WTC11 (cell line): ENCODE results near the gene ERBB4. TPM values are rescaled to one million over a fixed set of nuclear protein-coding genes. Genes with fewer than 3 reads are reported as not detected.
A peak's percentile ranks its signal among the peaks of the same experiment; 100 is the strongest.

Source experiments
- ATAC-seq: fragments of 200-7000 bp; cut with Tn5 transposase; 2 replicates; pipeline ENCODE4 v1.10.0; 2021; ENCODE audit warnings: mild to moderate bottlenecking, moderate library complexity
- CTCF ChIA-PET: fragments of 300-600 bp; sonication (Branson Sonifier 250); formaldehyde crosslinking; loops from one replicate; lab custom pipeline; 2021; ENCODE audit warnings: antibody characterized with exemption; lab: Charles Lee
- POLR2A ChIA-PET: fragments of 350-600 bp; sonication (Branson Sonifier 250); formaldehyde crosslinking; loops from one replicate; lab custom pipeline; 2021; ENCODE audit warnings: antibody characterized with exemption; lab: Charles Lee
- DNase-seq: peaks from one replicate; pipeline ENCODE4 v3.0.0; 2021; ENCODE audit warnings: low spot score
- H3K27ac Mint-ChIP-seq: 2 replicates; pipeline ENCODE4 v1.8.0; 2021; ENCODE audit warnings: mixed read lengths
- H3K27me3 Mint-ChIP-seq: 2 replicates; pipeline ENCODE4 v1.8.0; 2021; ENCODE audit warnings: low read depth, mild to moderate bottlenecking, moderate library complexity, mixed read lengths
- H3K36me3 Mint-ChIP-seq: 2 replicates; pipeline ENCODE4 v1.8.0; 2021; ENCODE audit warnings: mixed read lengths
- H3K4me1 Mint-ChIP-seq: 2 replicates; pipeline ENCODE4 v1.8.0; 2022; ENCODE audit warnings: mixed read lengths
- H3K4me3 Mint-ChIP-seq: 2 replicates; pipeline ENCODE4 v1.8.0; 2021; ENCODE audit warnings: mild to moderate bottlenecking, moderate library complexity, mixed read lengths
- H3K9me3 Mint-ChIP-seq: 2 replicates; pipeline ENCODE4 v1.8.0; 2021; ENCODE audit warnings: mixed read lengths
- AR ChIP-seq: fragments of 250-450 bp; sonication (Bioruptor Pico); IDR thresholded peaks from 2 replicates; pipeline ENCODE4 v1.9.0; 2021; ENCODE audit warnings: mild to moderate bottlenecking
- CDX4 ChIP-seq: fragments of 250-450 bp; sonication (Bioruptor Pico); IDR thresholded peaks from 2 replicates; pipeline ENCODE4 v1.9.0; 2021; ENCODE audit warnings: moderate library complexity, mild to moderate bottlenecking, inconsistent platforms, borderline replicate concordance
- ELF4 ChIP-seq: sonication (generic); formaldehyde crosslinking; IDR thresholded peaks from 2 replicates; pipeline ENCODE4 v1.8.1; 2022; ENCODE audit warnings: low read depth, mild to moderate bottlenecking, moderate library complexity, missing genetic modification reagents
- EMX1 ChIP-seq: fragments of 250-450 bp; sonication (Bioruptor Pico); IDR thresholded peaks from 2 replicates; pipeline ENCODE4 v1.8.0; 2021; ENCODE audit warnings: mild to moderate bottlenecking
- ESRRA ChIP-seq: sonication (generic); formaldehyde crosslinking; IDR thresholded peaks from 2 replicates; pipeline ENCODE4 v1.8.1; 2022; ENCODE audit warnings: mild to moderate bottlenecking, missing genetic modification reagents, borderline replicate concordance
- ETV6 ChIP-seq: sonication (generic); formaldehyde crosslinking; IDR thresholded peaks from 2 replicates; pipeline ENCODE4 v1.8.1; 2022; ENCODE audit warnings: mild to moderate bottlenecking, missing genetic modification reagents
- FOXP4 ChIP-seq: sonication (generic); formaldehyde crosslinking; IDR thresholded peaks from 2 replicates; pipeline ENCODE4 v1.8.0; 2022; ENCODE audit warnings: mild to moderate bottlenecking, missing genetic modification reagents
- IRF1 ChIP-seq: sonication (generic); formaldehyde crosslinking; IDR thresholded peaks from 2 replicates; pipeline ENCODE4 v1.8.0; 2023; ENCODE audit warnings: missing genetic modification reagents
- IRF2 ChIP-seq: sonication (generic); formaldehyde crosslinking; IDR thresholded peaks from 2 replicates; pipeline ENCODE4 v1.8.0; 2022; ENCODE audit warnings: low read depth, missing genetic modification reagents, borderline replicate concordance
- JUN ChIP-seq: sonication (generic); formaldehyde crosslinking; IDR thresholded peaks from 2 replicates; pipeline ENCODE4 v1.8.0; 2023; ENCODE audit warnings: mild to moderate bottlenecking, missing genetic modification reagents
- KAT7 ChIP-seq: sonication (generic); formaldehyde crosslinking; IDR thresholded peaks from 2 replicates; pipeline ENCODE4 v1.8.1; 2023; ENCODE audit warnings: missing genetic modification reagents, mild to moderate bottlenecking, borderline replicate concordance
- NR2C2 ChIP-seq: sonication (generic); formaldehyde crosslinking; IDR thresholded peaks from 2 replicates; pipeline ENCODE4 v1.8.0; 2022; ENCODE audit warnings: mild to moderate bottlenecking, missing genetic modification reagents
- NR3C1 ChIP-seq: sonication (generic); formaldehyde crosslinking; conservative IDR thresholded peaks from 2 replicates; pipeline ENCODE4 v1.8.1; 2023; ENCODE audit warnings: low read depth, mild to moderate bottlenecking, missing genetic modification reagents
- OVOL2 ChIP-seq: fragments of 250-450 bp; sonication (Bioruptor Pico); IDR thresholded peaks from 2 replicates; pipeline ENCODE4 v1.9.0; 2021; ENCODE audit warnings: mild to moderate bottlenecking, borderline replicate concordance
- SMAD4 ChIP-seq: sonication (generic); formaldehyde crosslinking; IDR thresholded peaks from 2 replicates; pipeline ENCODE4 v1.8.0; 2022; ENCODE audit warnings: mild to moderate bottlenecking, missing genetic modification reagents
- TEAD1 ChIP-seq: sonication (generic); formaldehyde crosslinking; IDR thresholded peaks from 2 replicates; pipeline ENCODE4 v1.8.0; 2022; ENCODE audit warnings: mild to moderate bottlenecking, missing genetic modification reagents
- TP53 ChIP-seq: sonication (generic); formaldehyde crosslinking; IDR thresholded peaks from 2 replicates; pipeline ENCODE4 v1.8.1; 2023; ENCODE audit warnings: mild to moderate bottlenecking, missing genetic modification reagents
- USF1 ChIP-seq: sonication (generic); formaldehyde crosslinking; IDR thresholded peaks from 2 replicates; pipeline ENCODE4 v1.8.0; 2022; ENCODE audit warnings: mild to moderate bottlenecking, missing genetic modification reagents
- USF2 ChIP-seq: sonication (generic); formaldehyde crosslinking; IDR thresholded peaks from 2 replicates; pipeline ENCODE4 v1.8.1; 2023; ENCODE audit warnings: mild to moderate bottlenecking, missing genetic modification reagents, moderate library complexity
- ZNF219 ChIP-seq: sonication (generic); formaldehyde crosslinking; IDR thresholded peaks from 2 replicates; pipeline ENCODE4 v1.8.0; 2023; ENCODE audit warnings: missing genetic modification reagents, mild to moderate bottlenecking, borderline replicate concordance
- ZNF263 ChIP-seq: sonication (generic); formaldehyde crosslinking; IDR thresholded peaks from 2 replicates; pipeline ENCODE4 v1.8.1; 2022; ENCODE audit warnings: low read depth, mild to moderate bottlenecking, moderate library complexity, missing genetic modification reagents
- ZNF423 ChIP-seq: fragments of 250-450 bp; sonication (Bioruptor Pico); IDR thresholded peaks from 2 replicates; pipeline ENCODE4 v2.1.2; 2022; ENCODE audit warnings: mild to moderate bottlenecking, moderate library complexity
- total RNA-seq: library from RNA; stranded (reverse); gene quantifications from 3 replicates; pipeline ENCODE4 v1.2.3, GENCODE V29; 2021

Gene ERBB4
- total RNA-seq, 1 experiment from 2014 or later = 1.6 TPM

- peaks cover 15% of the 10 kb centered on the region for H3K9me3 Mint-ChIP-seq
- peaks cover 54% of the 10 kb centered on the region for H3K4me1 Mint-ChIP-seq
- no peak for TF ChIP-seq ELF4
- no peak for TF ChIP-seq TP53 (CRISPR knock-in tag)
- no peak for TF ChIP-seq ZNF423 (CRISPR knock-in tag)
- TF ChIP-seq KAT7 (CRISPR knock-in tag) = no peak
- TF ChIP-seq USF2 (CRISPR knock-in tag) = no peak
- no peak for TF ChIP-seq ESRRA (CRISPR knock-in tag)
- no peak for TF ChIP-seq FOXP4 (CRISPR knock-in tag)
- TF ChIP-seq EMX1 (CRISPR knock-in tag) = no peak
- no peak for TF ChIP-seq OVOL2 (CRISPR knock-in tag)
- no peak for TF ChIP-seq ETV6 (CRISPR knock-in tag)
- no peak for TF ChIP-seq JUN
- TF ChIP-seq USF1 (CRISPR knock-in tag) = no peak
- ChIA-PET POLR2A (interaction anchor here (1.2 kb wide), 1 partner anchor 29 kb away, joined by 3 read pairs; no protein-coding TSS in a partner anchor), CTCF (interaction anchor here (0.9 kb wide), 1 partner anchor 12 kb away, joined by 3 read pairs; no protein-coding TSS in a partner anchor)
- H3K27me3 Mint-ChIP-seq = peaks cover 26% of the 10 kb centered on the region
- H3K36me3 Mint-ChIP-seq = peaks cover 13% of the 10 kb centered on the region
- DNase-seq (no peak), ATAC-seq (peak; percentile 61)
- no peak overlapping the region for H3K4me3 Mint-ChIP-seq
- H3K27ac Mint-ChIP-seq = no peak overlapping the region
Measured at GRCh38 chr2:211359347-211359746, 1179.3 kb downstream of the ERBB4 start.

GRCh38 chr2:211358504-211358903, 1180.1 kb downstream of the ERBB4 start:
- POLR2A ChIA-PET = no interaction called here
- no peak for DNase-seq
- Mint-ChIP-seq H3K4me1 (peaks cover 52% of the 10 kb centered on the region), H3K4me3 (no peak overlapping the region), H3K9me3 (peaks cover 10% of the 10 kb centered on the region), H3K27ac (no peak overlapping the region), H3K27me3 (peaks cover 26% of the 10 kb centered on the region), H3K36me3 (peaks cover 9% of the 10 kb centered on the region)
- ATAC-seq = no peak
- CTCF ChIA-PET = no interaction called here
- TF ChIP-seq NR2C2 (no peak), ZNF263 (CRISPR knock-in tag) (no peak), AR (CRISPR knock-in tag) (no peak), ESRRA (CRISPR knock-in tag) (no peak), TP53 (CRISPR knock-in tag) (no peak)

GRCh38 chr2:211354481-211354880, 1184.1 kb downstream of the ERBB4 start:
- H3K4me1 Mint-ChIP-seq = peaks cover 34% of the 10 kb centered on the region
- TF ChIP-seq ZNF219 (CRISPR knock-in tag) = no peak
- TF ChIP-seq IRF2 (CRISPR knock-in tag) = no peak
- TF ChIP-seq NR3C1 (CRISPR knock-in tag) = no peak
- no peak for TF ChIP-seq TEAD1
- TF ChIP-seq SMAD4 = no peak
- TF ChIP-seq CDX4 (CRISPR knock-in tag) = no peak
- no peak for TF ChIP-seq IRF1 (CRISPR knock-in tag)
- TF ChIP-seq, all 79 proteins: peak for 0
- ChIA-PET CTCF (no interaction called here), POLR2A (no interaction called here)
- Mint-ChIP-seq H3K4me3 (no peak overlapping the region), H3K9me3 (no peaks in the 10 kb centered on the region), H3K27me3 (peaks cover 4% of the 10 kb centered on the region; the same call in 1 of the 2 replicates), H3K27ac (no peak overlapping the region), H3K36me3 (peaks cover 3% of the 10 kb centered on the region; the same call in 1 of the 2 replicates)
- ATAC-seq (no peak), DNase-seq (no peak)
